ENCODE data around the gene EIF4EBP2.

Gene EIF4EBP2

GRCh38 chr10:70433581-70434280 lies 29.8 kb downstream of the EIF4EBP2 start:
- DNase-seq: no peak

GRCh38 chr10:70435241-70436085 lies 31.5 kb downstream of the EIF4EBP2 start:
- no peak for DNase-seq

DNA sequence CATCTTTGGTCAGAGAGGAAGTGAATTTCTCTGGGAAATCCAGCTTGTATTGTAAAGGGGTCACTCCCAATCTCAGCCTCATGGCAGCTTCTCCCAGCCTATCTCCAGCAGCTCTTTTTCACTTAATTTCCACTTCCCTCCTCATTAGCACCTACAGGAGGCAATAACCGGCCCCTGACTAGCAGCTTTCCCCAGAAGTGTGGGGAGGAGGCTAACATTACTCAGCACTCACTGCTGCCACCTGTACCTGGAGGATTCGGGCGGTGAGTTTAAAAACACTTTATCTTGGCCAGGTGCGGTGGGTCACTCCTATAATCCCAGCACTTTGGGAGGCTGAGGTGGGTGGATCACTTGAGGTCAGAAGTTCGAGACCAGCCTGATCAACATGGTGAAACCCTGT lies 33.8 kb downstream of the EIF4EBP2 start:
- DNase-seq: no peak

GRCh38 chr10:70440296-70441160 lies 36.6 kb downstream of the EIF4EBP2 start:
- DNase-seq: no peak

DNA sequence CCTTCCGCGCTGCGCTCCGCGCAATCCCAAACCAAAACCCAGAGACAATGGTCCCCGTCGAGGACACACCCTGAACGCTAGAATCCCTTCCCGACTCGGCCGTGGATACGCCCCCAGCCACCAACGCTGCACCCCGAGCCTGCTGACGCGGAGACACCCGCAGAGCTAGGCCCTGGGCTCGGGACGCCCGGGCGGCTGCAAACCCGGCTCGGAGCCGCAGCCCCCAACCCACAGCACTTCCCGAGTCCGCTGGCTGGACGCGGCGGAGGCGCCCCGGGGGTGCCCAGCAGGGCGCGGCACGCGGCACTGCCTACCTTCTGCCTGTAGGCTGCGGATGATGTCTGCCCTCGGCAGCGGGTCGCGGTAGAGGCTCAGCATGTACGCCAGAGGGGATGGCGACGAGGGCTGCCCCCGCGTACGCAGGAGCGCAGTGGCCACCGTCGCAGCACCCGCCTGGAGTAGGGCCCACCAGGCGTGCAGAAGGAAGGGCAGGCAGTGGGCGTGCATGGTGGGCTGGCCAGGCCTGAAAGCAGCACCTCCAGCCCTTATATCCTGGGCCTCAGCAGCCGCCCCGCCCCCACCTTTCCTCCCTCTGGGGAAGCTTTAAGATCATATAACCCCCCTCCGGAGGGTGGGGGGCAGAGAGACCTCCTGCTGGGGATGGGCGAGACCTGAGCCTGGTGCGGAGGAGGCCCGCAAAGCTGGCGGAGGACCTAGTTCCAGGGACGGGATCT lies 37.4 kb downstream of the EIF4EBP2 start, which contains the start of gene NODAL:
Gene NODAL, minus strand, starts transcription at position 521 of the 734 bp plus-strand sequence. Its CDS starts 14 bp downstream, at position 507.
- no peak for DNase-seq

DNA sequence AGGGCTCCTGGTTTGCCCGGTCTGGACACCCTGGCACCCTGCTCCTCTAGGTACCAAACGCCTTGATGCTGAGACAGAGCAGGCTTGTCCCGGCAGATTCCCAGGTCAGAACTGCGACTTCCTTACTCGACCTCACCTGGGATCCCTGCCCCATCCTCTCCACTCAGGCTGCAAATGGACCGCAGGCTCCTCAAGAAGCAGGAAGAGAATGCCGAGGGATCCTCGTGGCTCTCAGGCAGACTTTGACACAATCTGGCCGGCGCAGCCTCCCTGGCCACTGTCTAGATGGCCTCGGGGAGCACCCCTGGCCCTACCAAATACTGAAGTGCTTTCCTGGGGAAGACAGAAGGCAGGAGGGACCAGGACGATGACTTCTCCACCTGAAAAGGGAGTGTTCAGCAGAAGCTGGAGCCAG lies 38.0 kb downstream of the EIF4EBP2 start:
- DNase-seq: no peak

GRCh38 chr10:70442332-70442988 lies 38.5 kb downstream of the EIF4EBP2 start:
- DNase-seq: no peak

- no peak for DNase-seq
Observed at GRCh38 chr10:70444744-70445143, 40.8 kb downstream of the EIF4EBP2 start.

GRCh38 chr10:70445718-70446657 lies 42.0 kb downstream of the EIF4EBP2 start:
- DNase-seq: no peak

DNA sequence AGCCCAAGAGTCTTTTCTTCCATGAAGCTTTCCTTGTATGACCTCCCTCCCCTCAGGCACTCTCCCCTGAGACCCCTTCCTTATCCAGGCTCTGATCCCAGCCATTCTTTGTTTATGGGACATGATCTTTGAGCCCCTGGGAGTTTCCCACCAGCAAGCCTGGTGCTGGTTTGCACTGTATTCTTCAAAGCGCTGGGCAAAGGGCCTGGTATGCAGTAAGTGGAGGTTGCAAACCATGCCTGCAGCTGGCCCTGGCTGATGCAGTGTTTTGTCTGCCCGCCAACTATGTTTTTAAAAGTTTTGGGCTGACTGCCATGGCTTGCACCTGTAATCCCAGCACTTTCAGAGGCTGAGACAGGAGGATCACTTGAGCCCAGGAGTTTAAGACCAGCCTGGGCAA lies 44.3 kb downstream of the EIF4EBP2 start:
- no peak for DNase-seq

DNA sequence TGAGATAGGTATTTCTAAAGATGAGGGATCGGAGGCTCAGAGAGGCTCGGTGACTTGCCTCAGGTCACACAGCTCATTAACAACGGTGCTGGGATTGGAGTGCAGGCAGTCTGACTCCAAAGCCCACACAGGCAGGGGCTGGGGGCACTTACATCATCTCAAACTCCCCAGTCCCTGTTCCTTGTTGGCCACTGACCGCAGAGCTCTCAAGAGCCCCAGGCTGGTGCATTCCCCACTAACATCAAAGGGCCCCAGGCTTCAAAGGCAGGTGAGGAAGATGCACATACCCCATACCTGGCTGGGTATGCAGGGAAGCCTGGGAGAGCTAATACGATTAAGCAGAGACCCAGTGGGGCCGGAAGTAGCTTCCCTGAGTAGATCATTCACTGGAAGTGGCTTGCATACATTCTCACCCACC lies 51.3 kb downstream of the EIF4EBP2 start:
- DNase-seq: no peak

- no peak for DNase-seq
Observed at GRCh38 chr10:70456164-70456563, 52.2 kb downstream of the EIF4EBP2 start.

GRCh38 chr10:70457759-70458305 lies 53.9 kb downstream of the EIF4EBP2 start:
- no peak for DNase-seq

DNA sequence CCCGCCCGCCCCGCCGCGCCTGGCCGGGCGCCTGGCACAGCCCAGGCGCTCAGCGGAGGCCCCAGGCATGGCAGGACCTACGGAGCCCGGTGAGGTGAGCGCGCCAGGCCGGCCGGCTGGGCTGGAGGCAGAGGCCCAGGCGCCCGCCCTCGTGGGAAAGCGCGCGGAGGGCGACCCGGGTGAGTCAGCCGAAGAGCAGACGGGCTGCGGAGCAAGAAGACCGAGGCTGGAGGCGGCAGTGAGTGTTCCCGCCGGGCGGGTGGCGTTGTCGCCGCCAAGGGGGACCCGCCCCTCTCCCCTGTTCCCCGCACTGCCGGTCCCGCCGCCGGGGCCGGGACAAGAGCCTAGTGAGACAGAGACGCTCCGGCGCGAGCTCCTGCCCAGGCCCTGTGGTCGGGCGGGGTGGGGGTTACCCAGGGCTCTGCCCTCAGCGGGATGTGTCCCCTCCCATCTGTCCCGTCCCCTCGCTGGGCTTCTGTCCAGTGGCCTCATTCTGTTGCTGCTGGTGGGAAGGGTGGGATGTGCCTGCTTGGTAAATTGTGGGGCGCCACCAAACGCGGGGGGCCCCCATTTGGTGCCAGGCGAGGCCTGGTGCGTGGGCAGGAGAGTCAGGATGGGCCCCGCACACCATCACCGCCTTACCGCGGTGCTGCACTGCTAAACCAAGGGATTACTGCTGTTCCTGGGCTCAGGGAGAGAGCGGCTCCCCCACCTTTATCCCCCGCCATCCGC lies 54.5 kb downstream of the EIF4EBP2 start:
- DNase-seq: no peak

DNA sequence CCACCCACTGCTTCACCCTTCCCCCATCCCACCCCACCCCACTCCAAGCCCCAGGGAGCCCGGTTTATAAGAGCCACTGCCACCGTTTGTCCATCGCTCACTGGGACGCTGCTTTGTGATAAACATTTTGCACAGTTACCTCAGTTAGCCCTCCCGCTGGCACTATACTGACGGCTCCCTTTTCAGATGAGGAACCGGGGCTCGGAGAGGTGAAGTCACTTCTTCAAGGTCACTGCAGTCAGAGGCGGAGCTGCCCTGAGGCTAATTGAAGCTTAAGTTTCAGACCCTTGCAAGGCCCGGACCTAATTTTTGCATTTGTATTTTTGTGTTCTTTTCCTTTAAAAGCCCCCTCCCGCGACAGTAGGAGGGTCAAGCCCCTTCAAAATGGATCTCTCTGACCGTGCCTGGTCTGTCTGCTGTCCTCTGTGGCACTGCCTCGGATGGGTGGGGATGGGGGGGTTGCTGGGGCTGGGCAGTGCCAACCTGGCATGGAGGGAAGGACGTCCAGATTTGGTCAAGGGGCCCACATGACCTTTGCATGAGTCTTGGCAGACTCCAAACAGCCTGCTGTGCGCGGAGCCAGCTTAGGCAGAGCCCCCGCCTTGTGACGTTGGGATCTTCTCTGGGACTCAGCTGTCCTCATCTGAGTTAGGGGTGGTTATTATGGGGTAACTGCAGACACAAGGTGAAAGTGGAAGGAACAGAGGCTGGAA lies 55.3 kb downstream of the EIF4EBP2 start:
- DNase-seq: no peak

GRCh38 chr10:70459774-70460490 lies 56.0 kb downstream of the EIF4EBP2 start:
- no peak for DNase-seq

DNA sequence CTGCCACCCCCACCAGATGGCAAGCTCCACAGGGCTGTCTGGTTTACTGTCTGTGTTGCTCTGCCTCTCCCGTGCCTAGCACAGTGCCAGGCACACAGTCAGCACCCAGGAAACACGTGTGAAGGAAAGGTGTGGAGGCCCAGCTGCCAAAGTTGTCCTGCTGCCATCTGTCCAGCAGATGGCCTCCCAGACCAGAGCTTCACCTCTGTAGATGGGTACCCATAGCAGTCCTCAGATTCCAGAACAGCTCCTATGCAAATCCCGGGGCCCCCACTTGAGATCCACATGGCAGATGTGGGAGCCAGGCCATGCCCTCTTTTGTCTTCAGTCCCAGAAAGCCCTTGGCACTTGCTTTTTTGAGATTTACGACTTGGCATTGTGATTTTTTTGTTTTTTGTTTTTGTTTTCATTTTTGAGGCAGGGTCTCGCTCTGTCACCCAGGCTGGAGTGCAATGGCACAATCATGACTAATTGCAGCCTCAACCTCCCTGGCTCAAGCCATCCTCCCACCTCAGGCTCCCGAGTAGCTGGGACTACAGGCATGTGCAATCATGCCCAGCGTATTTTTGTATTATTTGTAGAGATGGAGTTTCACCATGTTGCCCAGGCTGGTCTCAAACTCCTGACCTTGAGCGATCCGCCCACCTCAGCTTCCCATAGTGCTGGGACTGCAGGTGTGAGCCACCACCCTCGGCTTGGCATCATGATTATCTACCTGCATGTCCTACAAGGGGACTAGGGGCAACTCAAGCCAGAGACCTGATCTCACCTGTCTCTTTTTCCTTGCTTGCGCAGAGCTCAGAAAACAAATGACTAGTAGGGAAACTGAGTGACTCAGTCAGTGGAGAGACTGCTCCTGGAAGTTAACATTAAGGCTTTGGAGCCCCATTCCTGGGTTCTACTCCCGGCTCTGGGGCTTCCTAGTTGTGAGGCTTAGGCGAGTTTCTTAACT lies 57.7 kb downstream of the EIF4EBP2 start:
- DNase-seq: peak; percentile 38

Measured in midbrain (tissue), 1 donor.